HG03025 (cell line): ENCODE measurements around the gene KRT84.
"Not testable (repeated sequence)": the region's sequence is repeated elsewhere in the genome, so short reads cannot be mapped to it uniquely, and the experiment has no call there.

ENCODE experiments used
- ATAC-seq: cut with Tn5 transposase; IDR thresholded peaks from one replicate; pipeline ENCODE4 v1.9.1; 2021; ENCODE audit warnings: mild to moderate bottlenecking, moderate library complexity; ENCODE audit not compliant: unreplicated experiment, low FRiP score

KRT84 gene

DNA sequence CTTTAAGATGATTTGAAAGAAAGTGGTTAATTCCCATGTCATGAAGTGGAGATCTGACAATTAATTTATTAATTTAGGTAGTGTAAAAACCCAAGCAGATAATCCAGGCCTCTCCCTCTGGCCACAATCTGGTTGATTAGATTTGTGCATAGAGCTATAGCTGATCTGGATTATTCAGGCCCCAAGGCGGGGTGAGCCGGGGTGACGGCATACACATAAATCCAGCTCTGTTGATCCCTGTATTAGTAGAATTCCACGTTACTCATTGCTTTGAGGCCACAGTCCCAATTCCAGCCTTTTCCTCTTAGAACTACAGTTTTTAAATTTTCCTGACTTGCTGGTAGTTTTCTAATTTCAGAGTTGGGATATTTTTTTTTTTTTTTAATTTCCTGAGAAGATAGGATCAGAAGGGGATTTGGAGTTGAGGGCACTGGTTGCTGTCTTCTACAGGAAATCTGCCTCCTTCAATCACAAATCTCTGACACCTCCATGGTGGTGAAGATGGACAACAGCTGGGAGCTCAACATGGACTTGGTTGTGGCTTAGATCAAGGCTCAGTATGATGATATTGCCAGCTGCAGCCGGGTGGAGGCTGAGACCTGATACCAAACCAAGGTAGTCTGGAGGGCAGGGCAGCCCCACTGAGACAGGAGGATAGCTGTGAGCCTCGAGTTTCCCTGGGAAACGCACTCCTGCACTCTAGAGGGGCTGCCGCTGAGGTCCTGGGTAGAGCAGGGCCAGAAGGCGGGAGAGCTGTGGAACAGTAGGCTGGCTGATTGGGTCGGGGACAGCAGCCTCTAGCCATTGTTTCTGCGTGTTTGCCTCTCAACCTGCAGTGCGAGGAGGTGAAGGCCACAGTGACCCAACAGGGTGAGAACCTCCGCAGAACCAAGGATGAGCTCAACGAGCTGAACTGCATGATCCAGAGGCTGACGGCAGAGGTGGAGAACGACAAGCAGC is 37.6 kb downstream of the KRT84 start:
- ATAC-seq, result no peak

DNA sequence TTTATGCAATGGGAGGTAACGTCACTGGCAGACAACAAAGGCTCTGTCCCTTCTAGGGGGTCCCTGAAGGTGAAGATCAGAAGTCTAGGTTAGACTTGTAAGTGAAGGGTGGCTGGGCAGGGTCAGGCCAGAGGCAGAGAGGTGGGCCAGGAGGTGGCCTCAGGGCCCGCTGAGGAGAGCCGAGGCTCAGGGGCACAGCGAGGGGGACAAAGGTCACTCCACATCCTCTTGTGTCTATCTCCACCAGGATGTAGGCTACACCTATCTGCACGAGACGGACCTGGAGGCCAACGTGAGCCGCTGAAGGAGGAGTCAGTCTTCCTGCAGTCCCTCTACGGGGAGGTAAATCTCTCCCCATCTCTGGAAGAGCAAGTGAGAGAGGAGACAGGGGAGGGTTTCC is 38.4 kb downstream of the KRT84 start:
- no peak for ATAC-seq

- ATAC-seq, result no peak
These were observed 38.9 kb downstream of the KRT84 start for GRCh38 chr12:52346593-52346992.

DNA sequence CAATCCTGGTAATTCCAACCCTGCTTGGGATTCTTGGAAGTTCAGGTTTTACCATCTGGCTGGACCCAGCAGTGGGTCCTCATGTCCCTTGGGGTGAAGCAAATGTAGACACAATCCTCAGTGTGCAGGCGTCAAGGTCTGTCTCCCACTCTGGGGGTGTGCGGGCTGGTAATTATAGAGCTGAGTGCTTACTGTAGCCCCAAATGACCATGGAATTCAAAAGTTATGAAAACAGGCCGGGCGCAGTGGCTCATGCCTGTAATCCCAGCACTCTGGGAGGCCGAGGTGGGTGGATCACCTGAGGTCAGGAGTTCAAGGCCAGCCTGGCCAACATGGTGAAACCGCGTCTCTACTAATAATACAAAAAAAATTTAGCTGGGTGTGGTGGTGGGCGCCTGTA is 40.4 kb downstream of the KRT84 start:
- not testable (repeated sequence) for ATAC-seq

DNA sequence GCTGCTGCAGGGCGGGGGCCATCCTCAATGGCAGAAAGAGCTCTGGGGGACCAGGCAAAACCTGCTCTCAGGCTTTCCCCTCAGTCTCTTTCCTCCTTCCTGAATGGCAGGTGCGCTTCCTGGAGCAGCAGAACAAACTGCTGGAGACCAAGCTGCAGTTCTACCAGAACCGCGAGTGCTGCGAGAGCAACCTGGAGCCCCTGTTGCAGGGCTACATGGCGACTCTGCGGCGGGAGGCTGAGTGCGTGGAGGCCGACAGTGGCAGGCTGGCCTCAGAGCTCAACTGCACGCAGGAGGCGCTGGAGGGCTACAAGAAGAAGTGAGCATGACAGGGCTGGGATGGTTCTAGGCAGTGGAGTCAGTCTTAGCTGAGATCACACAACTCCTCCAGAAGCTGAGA is 41.3 kb downstream of the KRT84 start:
- no peak for ATAC-seq

GRCh38 chr12:52343550-52343949 is 41.9 kb downstream of the KRT84 start:
- no peak for ATAC-seq

GRCh38 chr12:52342781-52343490 is 42.5 kb downstream of the KRT84 start:
- no peak for ATAC-seq

DNA sequence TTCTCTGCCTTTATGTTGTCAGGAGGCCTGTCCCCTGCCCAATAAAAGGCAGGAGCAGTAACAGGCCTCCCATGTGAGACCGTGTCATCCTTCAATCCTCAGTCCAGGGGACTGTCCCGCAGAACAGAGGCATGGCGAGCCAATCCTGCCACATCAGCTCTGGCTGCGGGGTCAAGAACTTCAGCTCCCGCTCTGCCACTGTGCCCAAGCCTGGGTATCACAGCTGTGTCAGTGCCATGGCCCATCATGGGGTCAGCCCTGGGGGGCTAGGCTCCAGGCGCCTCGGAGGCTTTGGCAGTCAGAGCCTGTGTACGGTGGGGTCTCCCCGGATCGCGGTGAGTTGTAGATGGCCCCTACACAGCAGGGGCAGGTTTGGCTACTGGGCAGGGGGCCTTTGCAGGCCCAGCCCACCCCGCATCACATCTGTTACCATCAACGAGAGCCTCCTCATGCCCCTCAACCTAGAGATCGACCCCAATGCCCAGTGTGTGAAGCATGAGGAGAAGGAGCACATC is 44.3 kb downstream of the KRT84 start:
- no peak for ATAC-seq

DNA sequence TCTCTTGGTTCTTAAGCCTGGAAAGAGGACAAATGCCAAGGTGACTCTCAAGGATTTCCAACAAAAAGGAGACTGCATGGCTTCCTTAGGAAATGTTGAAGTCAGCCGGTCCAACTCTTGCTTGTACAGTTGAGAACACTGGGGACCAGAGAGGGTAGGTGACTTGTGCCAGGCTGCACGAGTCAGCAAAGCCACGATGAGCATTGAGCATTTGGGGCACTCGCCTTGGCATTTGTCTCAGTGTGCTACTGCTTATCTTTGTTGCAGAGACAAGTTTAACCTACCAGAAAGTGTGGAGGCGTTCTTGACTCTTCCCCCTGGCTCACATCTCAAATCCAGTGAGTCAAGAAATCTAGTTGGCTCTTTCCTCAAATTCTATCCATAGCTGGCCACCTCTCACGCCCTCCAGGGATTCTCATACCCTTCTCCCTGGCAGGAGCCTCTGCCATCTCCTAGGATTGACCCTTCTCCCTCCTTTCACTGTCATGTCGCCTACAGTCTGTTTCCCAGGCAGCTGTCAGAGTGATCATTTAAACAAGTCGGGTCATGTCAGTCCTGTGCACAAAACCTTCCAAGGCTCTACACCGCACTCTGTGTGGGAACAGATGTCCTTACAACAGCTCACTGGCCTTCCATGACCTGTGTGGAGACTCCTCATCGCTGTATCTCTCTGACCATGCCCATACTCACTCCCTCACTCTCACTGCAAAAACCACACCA is 47.1 kb downstream of the KRT84 start:
- ATAC-seq, result no peak

DNA sequence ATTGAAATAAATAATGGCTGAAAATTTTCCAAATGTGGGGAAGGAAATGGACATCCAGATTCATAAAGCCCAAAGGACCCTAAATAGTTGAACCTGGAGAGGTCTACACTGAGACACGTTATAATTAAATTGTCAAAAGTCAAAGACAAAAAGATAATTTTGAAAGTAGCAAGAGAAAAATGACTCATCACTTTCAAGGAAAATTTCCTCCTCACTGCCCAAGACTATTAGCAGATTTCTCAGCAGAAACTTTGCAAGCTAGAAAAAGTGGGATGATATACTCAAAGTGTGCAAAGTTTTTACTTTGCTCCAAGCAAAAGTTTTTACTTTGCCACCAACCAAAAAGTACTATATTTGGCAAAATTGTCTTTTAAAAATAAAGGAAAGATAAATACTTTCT is 48.4 kb downstream of the KRT84 start:
- ATAC-seq, result no peak

DNA sequence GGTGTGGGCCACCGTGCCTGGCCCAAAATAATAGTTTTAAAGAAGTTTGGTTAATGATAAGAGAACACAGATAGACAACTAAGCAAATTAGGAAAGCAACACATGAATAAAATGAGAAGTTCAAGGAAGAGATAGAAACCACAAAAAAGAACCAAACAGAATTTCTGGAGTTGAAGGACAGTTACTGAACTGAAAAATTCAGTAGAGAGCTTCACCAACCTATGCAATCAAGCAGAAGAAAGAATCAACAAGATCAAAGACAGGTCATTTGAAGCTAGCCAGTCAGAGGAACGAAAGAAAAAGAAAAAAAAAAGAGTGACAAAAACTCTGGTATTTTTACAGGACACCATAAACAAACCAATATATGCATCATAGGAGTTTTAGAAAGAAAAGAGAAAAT is 48.8 kb downstream of the KRT84 start:
- no peak for ATAC-seq

DNA sequence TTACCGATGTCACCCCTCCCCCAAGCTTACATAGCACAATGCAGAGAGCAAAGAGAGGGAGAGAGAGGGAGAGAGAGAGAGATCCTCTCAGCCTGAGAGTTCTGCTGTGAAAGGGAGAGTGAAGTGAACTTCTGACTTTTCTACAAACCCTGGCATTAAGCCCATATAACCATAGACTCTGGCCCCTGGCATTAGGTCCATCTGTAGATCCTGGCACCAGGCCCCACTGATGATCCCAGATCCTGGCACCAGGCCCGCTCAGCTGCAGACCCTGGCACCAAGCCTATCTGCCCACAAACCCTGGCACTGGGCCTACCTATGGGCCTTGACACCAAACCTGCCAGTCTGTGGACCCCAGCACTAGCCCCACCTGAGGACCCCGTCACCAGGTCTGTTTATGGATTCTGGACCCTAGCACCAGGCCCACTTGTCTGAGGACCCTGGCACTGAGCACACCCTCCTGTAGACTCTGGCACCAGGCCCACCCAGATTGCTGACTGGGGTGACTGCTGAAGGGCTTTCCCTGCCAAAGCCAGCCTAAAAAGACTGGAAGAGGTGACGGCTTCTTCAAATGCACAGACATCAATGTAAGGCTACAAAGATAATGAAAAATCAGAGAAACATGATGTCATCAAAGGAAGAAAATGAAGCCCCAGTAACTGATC is 49.7 kb downstream of the KRT84 start:
- ATAC-seq, result no peak

GRCh38 chr12:52334185-52334584 is 51.3 kb downstream of the KRT84 start:
- ATAC-seq, result no peak

GRCh38 chr12:52333321-52333720 is 52.1 kb downstream of the KRT84 start:
- no peak for ATAC-seq

- ATAC-seq, result no peak
These were observed 53.1 kb downstream of the KRT84 start for GRCh38 chr12:52332381-52332780.

GRCh38 chr12:52331833-52332232 is 53.6 kb downstream of the KRT84 start:
- ATAC-seq, result no peak

DNA sequence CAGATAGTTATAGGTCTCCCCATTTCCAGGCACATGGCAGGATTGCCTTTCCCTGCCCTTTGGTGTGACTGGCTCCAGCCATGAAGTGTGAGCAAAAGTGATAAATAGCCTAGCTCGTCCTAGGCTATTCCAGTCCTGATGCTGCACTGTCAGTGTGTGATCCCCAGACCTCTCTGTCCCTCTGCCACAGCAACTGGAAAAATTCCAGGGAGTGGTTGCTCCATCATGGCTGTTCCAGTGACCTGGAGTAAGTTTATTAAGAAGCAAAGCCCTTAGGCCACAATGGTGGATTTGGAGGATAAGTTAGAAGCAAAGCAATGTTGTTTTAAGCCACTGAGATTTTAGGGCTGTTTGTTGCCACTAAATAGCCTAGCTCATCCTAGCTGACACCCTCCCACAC is 54.4 kb downstream of the KRT84 start:
- no peak for ATAC-seq

DNA sequence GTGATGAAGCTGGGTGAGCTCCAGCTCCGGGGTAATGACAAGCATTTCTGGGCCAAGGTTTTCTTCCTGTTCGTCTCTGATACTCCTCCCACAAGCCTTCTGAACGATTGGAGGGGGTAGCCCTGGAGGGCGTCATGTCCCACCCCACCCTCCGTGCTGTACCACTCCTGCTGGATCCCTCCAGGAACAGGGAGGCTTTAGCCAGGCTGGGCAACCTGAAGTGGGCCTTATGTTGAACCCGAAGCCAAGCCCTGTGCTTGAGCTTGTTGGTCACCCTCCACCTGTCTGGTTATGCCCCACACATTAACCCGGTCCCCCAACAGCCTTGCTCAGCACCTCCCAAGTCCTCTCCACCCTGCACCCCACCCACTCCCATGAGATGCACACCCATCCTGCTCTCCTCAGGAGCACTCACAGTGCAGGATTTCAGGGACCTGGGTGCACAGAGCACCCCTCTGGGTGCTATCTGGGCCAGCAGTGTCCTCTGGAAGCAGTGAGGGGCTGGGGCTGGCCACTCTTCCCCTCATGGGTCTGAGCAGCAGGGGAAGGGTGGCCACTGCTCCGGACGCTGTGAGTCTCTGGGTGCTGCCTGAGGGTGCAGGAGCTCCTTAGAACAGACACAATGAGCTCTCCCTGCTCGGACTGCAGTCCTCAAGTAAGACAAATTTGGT is 57.5 kb downstream of the KRT84 start:
- ATAC-seq, result no peak
